Measurements from ENCODE around the gene RAD54L.
A peak's percentile ranks its signal among the peaks of the same experiment; 100 is the strongest.
"Not testable (repeated sequence)": the region's sequence is repeated elsewhere in the genome, so short reads cannot be mapped to it uniquely, and the experiment has no call there.

The RAD54L gene

DNA sequence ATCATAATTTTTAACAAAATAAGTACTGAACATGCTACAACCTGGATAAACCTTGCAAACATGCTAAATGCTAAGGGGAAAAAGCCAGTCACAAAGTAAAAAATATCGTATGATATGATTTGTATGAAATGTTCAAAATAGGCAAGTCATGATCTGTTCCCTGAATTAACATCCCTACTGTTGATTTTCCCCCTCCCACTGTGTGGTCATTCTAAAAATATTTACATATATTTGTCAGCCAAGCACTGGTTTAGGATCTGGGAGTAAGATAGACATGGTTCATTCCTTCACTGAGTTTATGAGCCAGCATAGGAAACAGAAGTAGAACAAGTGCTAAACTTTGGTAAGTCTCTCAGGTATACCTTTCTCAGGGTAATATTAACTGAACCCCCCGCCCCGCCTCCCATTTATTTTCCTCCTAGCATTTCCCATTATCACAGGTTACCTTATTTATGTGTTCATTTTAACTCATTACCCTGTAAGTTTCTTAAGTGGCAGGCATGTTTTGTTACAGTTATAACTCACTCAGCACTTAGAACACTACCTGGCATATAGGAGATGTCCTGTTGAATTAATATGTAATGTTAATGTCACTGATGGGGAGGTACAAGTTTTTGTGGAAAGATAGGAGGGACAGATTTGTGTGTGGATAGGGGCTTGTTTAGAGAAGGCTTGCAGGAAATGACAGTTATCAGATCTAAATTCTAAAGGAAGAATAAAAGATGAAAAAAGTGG is 68.3 kb downstream of the RAD54L start:
- TF ChIP-seq, protein P1, sequence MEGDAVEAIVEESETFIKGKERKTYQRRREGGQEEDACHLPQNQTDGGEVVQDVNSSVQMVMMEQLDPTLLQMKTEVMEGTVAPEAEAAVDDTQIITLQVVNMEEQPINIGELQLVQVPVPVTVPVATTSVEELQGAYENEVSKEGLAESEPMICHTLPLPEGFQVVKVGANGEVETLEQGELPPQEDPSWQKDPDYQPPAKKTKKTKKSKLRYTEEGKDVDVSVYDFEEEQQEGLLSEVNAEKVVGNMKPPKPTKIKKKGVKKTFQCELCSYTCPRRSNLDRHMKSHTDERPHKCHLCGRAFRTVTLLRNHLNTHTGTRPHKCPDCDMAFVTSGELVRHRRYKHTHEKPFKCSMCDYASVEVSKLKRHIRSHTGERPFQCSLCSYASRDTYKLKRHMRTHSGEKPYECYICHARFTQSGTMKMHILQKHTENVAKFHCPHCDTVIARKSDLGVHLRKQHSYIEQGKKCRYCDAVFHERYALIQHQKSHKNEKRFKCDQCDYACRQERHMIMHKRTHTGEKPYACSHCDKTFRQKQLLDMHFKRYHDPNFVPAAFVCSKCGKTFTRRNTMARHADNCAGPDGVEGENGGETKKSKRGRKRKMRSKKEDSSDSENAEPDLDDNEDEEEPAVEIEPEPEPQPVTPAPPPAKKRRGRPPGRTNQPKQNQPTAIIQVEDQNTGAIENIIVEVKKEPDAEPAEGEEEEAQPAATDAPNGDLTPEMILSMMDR (IDR thresholded peaks at IDR 0.05; ENCODE audit: insufficient read depth, low read length, poor library complexity, severe bottlenecking): no peak
- DNase-seq (ENCODE audit: extremely low read depth, insufficient read length): no peak
- H3K4me3 ChIP-seq (replicated peaks; ENCODE audit: low read depth, low read length): no peak overlapping the region
- H3K27me3 ChIP-seq (replicated peaks; ENCODE audit: control insufficient read depth, insufficient read depth, low read length): no peaks in the 10 kb centered on the region
- peaks cover 13% of the 10 kb centered on the region for H3K36me3 ChIP-seq (ENCODE audit: control insufficient read depth, insufficient read depth, low read length)

DNA sequence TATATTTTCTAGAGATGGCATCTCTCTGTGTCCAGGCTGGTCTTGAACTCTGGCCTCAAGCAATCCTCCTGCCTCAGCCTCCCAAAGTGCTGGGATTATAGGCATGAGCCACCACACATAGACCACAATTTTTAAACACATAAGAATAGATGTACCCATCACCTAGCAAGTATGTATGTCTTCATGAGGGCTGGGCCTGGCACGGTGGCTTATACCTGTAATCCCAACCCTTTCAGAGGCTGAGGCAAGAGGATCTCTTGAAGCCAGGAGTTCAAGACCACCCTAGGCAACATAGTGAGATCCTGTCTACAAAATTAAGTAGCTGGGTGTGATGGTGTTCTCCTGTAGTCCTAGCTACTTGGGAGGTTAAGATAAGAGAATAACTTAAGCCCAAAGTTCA is 69.8 kb downstream of the RAD54L start:
- DNase-seq (ENCODE audit: extremely low read depth, insufficient read length): no peak
- no peaks in the 10 kb centered on the region for H3K27me3 ChIP-seq (replicated peaks; ENCODE audit: control insufficient read depth, insufficient read depth, low read length)

DNA sequence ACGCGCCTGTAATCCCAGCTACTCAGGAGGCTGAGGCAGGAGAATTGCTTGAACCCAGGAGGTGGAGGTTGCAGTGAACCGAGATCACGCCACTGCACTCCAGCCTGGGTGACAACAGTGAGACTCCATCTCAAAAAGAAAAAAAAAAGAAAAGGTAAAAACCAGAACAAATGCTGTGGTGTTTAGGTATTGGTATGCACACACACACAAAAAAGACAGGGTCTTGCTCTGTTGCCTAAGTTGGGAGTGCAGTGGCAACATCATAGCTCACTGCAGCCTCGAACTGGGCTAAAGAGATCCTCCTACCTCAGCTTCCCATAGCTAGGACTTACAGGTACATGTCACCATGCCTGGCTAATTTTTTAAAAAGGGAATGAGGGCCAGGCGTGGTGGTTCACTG is 71.7 kb downstream of the RAD54L start:
- not testable (repeated sequence) for H3K27me3 ChIP-seq (replicated peaks; ENCODE audit: control insufficient read depth, insufficient read depth, low read length); DNase-seq (ENCODE audit: extremely low read depth, insufficient read length); H3K36me3 ChIP-seq (ENCODE audit: control insufficient read depth, insufficient read depth, low read length); H3K4me3 ChIP-seq (replicated peaks; ENCODE audit: low read depth, low read length)

More for the DNA sequence above, 69.8 kb downstream of the RAD54L start:
- H3K4me3 ChIP-seq (replicated peaks; ENCODE audit: low read depth, low read length): no peak overlapping the region
- H3K36me3 ChIP-seq (ENCODE audit: control insufficient read depth, insufficient read depth, low read length): peaks cover 12% of the 10 kb centered on the region
- TF ChIP-seq, protein P1 (IDR thresholded peaks at IDR 0.05; ENCODE audit: insufficient read depth, low read length, poor library complexity, severe bottlenecking): no peak

DNA sequence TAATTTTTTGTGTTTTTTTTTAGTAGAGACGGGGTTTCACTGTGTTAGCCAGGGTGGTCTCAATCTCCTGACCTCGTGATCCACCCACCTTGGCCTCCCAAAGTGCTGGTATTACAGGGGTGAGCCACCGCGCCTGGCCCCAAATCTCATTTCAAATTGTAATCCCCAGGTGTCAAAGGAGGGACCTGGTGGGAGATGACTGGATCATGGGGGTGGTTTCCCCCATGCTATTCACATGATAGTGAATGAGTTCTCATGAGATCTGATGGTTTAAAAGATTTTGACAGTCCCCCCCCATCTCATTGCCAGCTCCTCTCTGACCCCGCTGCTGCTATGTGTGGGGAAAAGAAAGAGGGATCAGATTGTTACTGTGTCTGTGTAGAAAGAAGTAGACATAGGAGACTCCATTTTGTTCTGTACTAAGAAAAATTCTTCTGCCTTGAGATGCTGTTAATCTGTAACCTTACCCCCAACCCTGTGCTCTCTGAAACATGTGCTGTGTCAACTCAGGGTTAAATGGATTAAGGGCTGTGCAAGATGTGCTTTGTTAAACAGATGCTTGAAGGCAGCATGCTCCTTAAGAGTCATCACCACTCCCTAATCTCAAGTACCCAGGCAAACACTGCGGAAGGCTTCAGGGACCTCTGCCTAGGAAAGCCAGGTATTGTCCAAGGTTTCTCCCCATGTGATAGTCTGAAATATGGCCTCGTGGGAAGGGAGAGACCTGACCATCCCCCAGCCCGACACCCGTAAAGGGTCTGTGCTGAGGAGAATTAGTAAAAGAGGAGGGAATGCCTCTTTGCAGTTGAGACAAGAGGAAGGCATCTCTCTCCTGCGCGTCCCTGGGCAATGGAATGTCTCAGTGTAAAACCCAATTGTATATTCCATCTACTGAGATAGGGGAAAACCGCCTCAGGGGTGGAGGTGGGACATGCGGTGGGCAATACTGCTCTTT is 72.7 kb downstream of the RAD54L start:
- H3K36me3 ChIP-seq (ENCODE audit: control insufficient read depth, insufficient read depth, low read length); DNase-seq (ENCODE audit: extremely low read depth, insufficient read length); H3K27me3 ChIP-seq (replicated peaks; ENCODE audit: control insufficient read depth, insufficient read depth, low read length); H3K4me3 ChIP-seq (replicated peaks; ENCODE audit: low read depth, low read length): not testable (repeated sequence)

DNA sequence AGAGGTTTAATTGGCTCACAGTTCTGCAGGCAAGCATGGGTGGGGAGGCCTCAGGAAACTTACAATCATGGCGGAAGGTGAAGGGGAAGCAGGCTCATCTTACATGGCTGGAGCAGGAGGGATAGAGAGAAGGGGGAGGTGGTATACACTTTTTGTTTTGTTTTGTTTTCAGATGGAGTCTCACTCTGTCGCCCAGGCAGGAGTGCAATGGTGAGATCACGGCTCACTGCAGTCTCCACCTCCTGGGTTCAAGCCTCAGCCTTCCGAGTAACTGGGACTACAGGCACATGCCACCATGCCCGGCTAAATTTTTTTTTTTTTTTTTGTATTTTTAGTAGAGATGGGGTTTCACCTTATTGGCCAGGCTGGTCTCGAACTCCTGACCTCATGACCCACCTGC is 74.6 kb downstream of the RAD54L start:
- not testable (repeated sequence) for H3K4me3 ChIP-seq (replicated peaks; ENCODE audit: low read depth, low read length); DNase-seq (ENCODE audit: extremely low read depth, insufficient read length); H3K36me3 ChIP-seq (ENCODE audit: control insufficient read depth, insufficient read depth, low read length); H3K27me3 ChIP-seq (replicated peaks; ENCODE audit: control insufficient read depth, insufficient read depth, low read length)

DNA sequence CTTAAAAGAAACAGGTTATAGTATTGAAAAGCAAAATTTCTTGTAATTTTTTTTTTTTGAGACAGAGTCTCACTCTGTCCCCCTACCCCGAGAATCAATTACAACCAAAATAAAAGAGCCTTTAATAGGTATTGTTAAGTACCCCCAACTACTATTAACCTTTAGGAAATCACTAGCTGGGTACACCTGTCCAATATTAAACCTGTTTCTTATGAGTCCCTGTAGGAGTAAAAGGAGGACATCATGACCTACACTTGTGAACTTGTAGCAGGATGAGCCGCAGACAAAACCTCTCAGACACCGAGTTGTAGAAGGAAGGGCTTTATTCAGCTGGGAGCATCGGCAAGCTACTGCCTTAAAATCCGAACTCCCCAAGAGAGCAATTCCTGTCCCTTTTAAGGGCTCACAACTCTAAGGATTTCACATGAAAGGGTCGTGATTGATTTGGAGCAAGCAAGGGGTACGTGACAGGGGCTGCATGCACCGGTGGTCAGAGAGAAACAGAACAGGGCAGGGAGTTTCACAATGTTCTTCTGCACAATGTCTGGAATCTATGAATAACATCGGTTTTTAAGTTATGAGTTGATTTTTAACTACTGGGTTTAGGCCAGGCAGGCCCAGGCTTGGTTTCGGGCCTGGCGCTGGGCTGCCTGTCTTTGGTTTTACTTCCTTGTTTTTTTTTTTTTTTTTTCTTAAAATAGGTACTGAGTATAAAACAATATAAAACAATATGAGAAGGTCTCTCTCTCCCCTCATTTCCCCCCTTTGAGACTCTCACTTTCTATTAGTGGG is 77.9 kb downstream of the RAD54L start:
- peak overlapping the region; percentile 23 for H3K4me3 ChIP-seq (replicated peaks; ENCODE audit: low read depth, low read length)
- DNase-seq (ENCODE audit: extremely low read depth, insufficient read length): peak; percentile 50
- not testable (repeated sequence) for H3K36me3 ChIP-seq (ENCODE audit: control insufficient read depth, insufficient read depth, low read length); H3K27me3 ChIP-seq (replicated peaks; ENCODE audit: control insufficient read depth, insufficient read depth, low read length)
